ENCODE measurements around the gene TCTN2.

GRCh38 chr12:123696207-123696606 lies 25.3 kb downstream of the TCTN2 start:
- TF ChIP-seq EZH2 (IDR thresholded peaks at IDR 0.05; ENCODE audit: borderline replicate concordance, low read length) (no peak), CTCF (conservative IDR thresholded peaks at IDR 0.05 in 1 of 2, IDR thresholded peaks at IDR 0.05 in 1 of 2; ENCODE audit: extremely low read depth in 1 of 2, insufficient read depth in 1 of 2, low read depth in 1 of 2, low read length in 2 of 2) (no peak)

All from mammary epithelial cell (primary cell).